SKM-1 treated with dmso at 0.1 percent for 144 hours (cell line): ENCODE measurements around the gene WHAMM.
"Not testable (repeated sequence)": the region's sequence is repeated elsewhere in the genome, so short reads cannot be mapped to it uniquely, and the experiment has no call there.

ENCODE experiments used
- DNase-seq: peaks from one replicate; lab custom pipeline; 2025; ENCODE audit not compliant: unreplicated experiment; lab: John Stamatoyannopoulos, UW

WHAMM gene

GRCh38 chr15:82799183-82799841 is 10.1 kb upstream of the WHAMM start:
- DNase-seq = no peak

- DNase-seq = peak; percentile 45
These were observed 6.9 kb upstream of the WHAMM start for GRCh38 chr15:82802497-82802896.

- no peak for DNase-seq
These were observed 5.4 kb upstream of the WHAMM start for GRCh38 chr15:82803793-82804574.

GRCh38 chr15:82804575-82804949 is 4.9 kb upstream of the WHAMM start:
- no peak for DNase-seq

DNA sequence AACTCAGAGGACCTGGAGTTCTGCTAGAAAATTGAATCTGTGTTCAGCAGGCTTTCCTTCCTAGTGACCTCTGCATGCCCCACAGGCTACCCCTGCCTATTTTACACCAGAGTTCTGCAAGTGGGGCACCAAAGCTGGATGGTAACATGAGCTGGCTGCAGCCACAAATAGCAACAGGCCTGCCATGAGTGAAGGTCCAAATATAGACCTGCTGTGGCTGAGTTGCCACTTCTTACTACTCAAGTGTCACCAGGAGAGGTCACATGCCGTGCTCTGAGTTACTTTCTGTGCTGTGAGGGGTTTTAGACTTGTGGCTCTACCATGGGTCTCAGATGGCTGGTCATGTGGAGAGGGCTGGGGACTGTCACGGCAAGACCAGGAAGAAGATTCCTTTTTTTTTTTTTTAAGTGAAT is 3.4 kb upstream of the WHAMM start, which contains the start of gene FSD2:
TSS of gene FSD2 (minus strand) at position 76 of the 413 bp plus-strand sequence. CDS start 18,679 bp downstream, outside the sequence.
- DNase-seq = peak; percentile 20

GRCh38 chr15:82807920-82808633 is 1.4 kb upstream of the WHAMM start:
- DNase-seq = no peak

DNA sequence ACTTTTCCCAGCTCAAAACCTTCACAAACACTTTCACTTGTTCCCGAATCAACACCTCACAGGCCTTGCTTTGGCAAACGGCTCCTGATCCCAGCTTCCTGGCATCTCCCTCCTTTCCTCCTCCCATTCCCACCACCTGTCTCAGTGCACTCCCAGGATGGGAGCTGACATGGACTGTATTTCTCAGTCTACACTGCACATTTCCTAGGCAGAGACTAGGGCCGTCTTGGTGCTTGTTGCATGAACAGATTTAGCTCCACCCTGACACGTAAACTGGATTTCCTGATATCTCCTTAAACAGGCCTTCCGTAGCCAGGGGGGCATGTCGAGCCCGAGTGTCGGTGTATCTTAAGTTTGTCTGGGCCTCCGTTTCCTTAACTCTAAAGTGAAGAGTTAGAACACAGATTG is 790 bp upstream of the WHAMM start:
- DNase-seq = no peak

- peak; percentile 64 for DNase-seq
These were observed 847 bp downstream of the WHAMM start for GRCh38 chr15:82810061-82810889.

GRCh38 chr15:82810890-82811426 is 1.5 kb downstream of the WHAMM start:
- peak; percentile 64 for DNase-seq

DNA sequence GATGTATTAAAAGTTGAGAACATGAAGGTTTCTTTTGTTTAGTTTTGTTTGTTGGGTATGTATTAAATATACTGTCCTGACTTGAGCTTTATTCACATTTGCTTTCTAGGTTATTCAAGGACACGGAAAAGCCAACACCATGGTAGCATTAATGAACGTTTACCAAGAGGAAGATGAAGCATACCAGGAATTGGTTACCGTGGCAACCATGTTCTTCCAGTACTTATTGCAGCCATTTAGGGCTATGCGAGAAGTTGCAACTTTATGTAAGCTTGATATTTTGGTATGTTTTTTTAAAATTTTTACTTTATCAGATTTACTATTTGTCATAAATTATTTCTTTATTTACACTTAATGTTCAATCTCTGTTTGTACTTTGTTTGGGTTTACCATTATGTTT is 3.6 kb downstream of the WHAMM start:
- DNase-seq = no peak

DNA sequence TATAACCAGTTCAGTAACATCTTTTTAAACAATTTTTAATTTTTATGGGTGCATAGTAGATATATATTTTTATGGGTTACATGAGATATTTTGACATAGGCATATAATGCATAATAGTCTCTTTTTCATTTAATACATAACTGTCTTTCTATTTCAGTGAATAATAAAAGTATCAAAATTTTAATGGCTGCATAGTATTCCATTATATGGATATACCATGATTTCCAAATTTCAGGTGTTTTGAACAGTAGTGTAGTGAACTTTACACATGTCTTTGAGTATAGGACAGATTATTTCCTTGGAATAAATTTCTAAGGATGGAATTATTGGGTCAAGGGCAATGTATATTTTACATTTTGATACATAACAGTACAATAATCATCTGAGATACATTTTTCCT is 10.7 kb downstream of the WHAMM start:
- no peak for DNase-seq

DNA sequence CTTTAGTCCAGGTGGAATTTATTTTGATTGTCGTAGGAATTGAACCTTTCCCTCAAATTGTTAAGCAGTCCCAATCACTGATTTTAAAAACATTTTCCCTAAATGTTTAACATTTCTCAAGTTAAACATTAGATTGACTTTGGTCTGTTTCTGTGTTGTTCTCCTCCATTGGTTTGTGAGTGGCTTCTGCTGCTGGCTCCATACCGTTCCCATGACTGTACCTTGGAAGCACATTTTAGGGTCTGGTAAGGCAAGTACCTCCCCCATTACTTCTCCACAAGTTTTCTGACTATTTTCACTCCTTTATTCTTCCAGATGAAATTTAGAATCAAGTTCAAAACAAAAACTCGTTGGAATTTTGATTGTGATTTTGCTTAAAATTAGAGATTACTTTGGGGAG is 12.0 kb downstream of the WHAMM start:
- DNase-seq = not testable (repeated sequence)

DNA sequence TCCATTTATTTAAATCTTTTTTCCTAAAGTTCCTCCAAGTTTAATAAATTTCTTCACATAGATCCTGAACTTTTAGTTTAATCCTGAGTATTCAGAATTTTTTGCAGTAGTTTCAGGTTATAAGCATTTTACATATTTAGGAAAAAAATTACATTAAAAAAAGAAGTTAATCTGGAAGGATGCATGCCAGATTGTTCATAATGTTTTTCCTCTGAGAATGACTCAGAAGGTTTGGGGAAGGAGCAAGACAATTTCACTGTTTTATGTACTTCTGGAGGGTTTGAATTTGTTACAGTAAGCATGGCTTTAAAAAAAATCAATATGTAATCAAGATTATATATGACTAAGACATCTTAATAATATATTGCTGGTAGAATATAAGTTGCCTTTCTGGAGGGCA is 12.4 kb downstream of the WHAMM start:
- not testable (repeated sequence) for DNase-seq

- no peak for DNase-seq
These were observed 13.6 kb downstream of the WHAMM start for GRCh38 chr15:82823049-82823448.

- DNase-seq = peak; percentile 2
These were observed 18.6 kb downstream of the WHAMM start for GRCh38 chr15:82828075-82828474.

DNA sequence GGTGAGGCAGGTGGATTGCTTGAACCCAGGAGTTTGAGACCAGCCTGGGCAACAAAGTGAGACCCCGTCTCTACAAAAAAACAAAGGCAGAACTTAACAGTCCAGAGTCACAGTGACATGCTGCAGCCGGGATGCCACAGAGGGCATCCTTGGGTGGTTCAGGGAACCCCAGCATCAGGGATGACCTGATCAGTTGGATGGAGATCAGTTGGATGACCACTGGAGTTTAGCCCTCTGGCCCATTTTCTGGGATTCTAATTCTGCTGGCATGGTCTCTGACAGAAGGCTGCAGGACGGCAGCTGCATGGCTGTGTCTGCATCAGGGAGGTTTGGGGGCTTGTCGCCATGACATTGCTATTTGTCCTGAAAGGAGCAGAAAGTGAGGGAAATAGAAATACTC is 19.8 kb downstream of the WHAMM start:
- DNase-seq = no peak

- no peak for DNase-seq
These were observed 21.2 kb downstream of the WHAMM start for GRCh38 chr15:82830427-82831173.

- DNase-seq = no peak
These were observed 22.6 kb downstream of the WHAMM start for GRCh38 chr15:82831894-82832600.

DNA sequence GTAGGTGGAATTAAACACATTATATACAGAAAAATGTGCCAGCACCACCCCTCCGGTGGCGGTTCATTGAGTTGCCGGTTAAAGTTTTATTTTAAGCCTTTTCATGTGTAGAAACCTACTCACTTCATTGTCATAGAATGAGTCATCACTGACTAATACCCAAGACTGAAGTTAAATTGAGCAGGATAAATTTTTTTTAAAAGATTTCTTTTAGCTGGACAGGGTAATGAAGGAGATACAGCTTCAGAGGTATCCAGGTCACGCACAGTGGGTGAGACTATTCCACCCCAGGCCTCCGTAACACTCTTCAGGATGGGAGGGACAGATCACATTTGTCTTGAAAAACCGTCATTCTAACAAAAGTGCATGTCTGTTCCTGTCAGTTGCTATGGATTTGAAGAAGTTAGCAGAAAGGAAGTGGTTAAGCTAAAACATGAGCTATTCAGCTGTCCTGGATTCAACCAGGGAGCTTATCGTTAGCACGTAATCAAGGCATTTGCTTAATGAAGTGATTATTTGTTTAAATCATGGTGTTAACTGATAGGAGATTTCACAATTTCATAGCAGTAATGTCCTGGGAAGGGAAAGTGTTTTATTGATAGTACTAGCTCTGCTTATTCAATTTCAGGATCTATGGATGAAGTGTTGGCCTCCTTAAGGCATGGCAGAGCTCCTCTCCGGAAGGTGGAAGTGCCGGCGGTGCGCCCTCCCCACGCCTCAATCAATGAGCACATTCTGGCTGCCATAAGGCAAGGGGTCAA is 23.4 kb downstream of the WHAMM start:
- peak; percentile 84 for DNase-seq
